ENCODE results near the gene FXYD4.

GRCh38 chr10:43322331-43322730 is 49.1 kb upstream of the FXYD4 start:
- no peak for TF ChIP-seq EZH2 (IDR thresholded peaks at IDR 0.05; ENCODE audit: low read length)
- no peak for TF ChIP-seq CTCF (optimal IDR thresholded peaks at IDR 0.05 in 1 of 3, IDR thresholded peaks at IDR 0.05 in 1 of 3, conservative IDR thresholded peaks at IDR 0.05 in 1 of 3; ENCODE audit: extremely low read depth in 1 of 3, insufficient read depth in 2 of 3, low read length in 3 of 3)
